Thyroid gland (tissue), 4 donors: Measurements from ENCODE around the gene GAS6. TPM values are rescaled to one million over a fixed set of nuclear protein-coding genes. Genes with fewer than 3 reads are reported as not detected.
"Not testable (repeated sequence)": the region's sequence is repeated elsewhere in the genome, so short reads cannot be mapped to it uniquely, and the experiment has no call there.

Source experiments
- DNase-seq, 2 donors: peaks; one replicate each; pipeline ENCODE4 v3.0.0-alpha.2; 2019
- H3K27ac ChIP-seq, 3 donors: fragments of 200-600 bp; sonication (generic); 1 replicate in 2 of 3; 2 replicates in 1 of 3; pipeline ENCODE4 v1.5.1; 2016 to 2019; ENCODE audit warnings: mild to moderate bottlenecking in 1 of 3, moderate library complexity in 1 of 3
- H3K27me3 ChIP-seq: fragments of 200-600 bp; sonication (generic); one replicate; pipeline ENCODE4 v1.5.1; 2019
- H3K36me3 ChIP-seq, 2 donors: fragments of 200-600 bp; sonication (generic); one replicate each; pipeline ENCODE4 v1.5.1; 2016 to 2019
- H3K4me1 ChIP-seq, 2 donors: fragments of 200-600 bp; sonication (generic); one replicate each; pipeline ENCODE4 v1.5.1; 2017 to 2019
- H3K4me3 ChIP-seq, 3 donors: fragments of 200-600 bp; sonication (generic); replicated peaks in 1 of 3; 1 replicate in 2 of 3; 2 replicates in 1 of 3; pipeline ENCODE4 v1.5.1; 2016; ENCODE audit warnings: mild to moderate bottlenecking in 1 of 3
- H3K9me3 ChIP-seq: fragments of 200-600 bp; sonication (generic); one replicate; pipeline ENCODE4 v1.5.1; 2017
- POLR2A ChIP-seq, 2 donors: fragments of 450-650 bp; IDR thresholded peaks; one replicate each; pipeline ENCODE4 v1.6.1; 2017; ENCODE audit warnings: antibody characterized with exemption in 2 of 2, mild to moderate bottlenecking in 2 of 2, moderate library complexity in 1 of 2
- WGBS, 2 donors: methylation state at CpG; one replicate each; pipeline ENCODE4 v1.1.5; 2017; 5-methylcytosine and 5-hydroxymethylcytosine counted together
- intact Hi-C: fragments of 100-400 bp; cut with DNase I; formaldehyde crosslinking; loops from one replicate; pipeline ENCODE4 v1.15.1; 2023
- total RNA-seq, 4 donors: library from RNA; depleted of rRNA; stranded (reverse); fragments of >200 nt; gene quantifications; one replicate each; pipeline ENCODE4 v1.2.3, GENCODE V29; 2016
- TF ChIP-seq, protein P1 (sequence below), 6 experiments: fragments of 200-600 bp in 3 of 6; fragments of 450-650 bp in 3 of 6; sonication (generic) in 3 of 6; IDR thresholded peaks; one replicate each; pipeline ENCODE4 v1.5.1; 2016 to 2019; ENCODE audit warnings: antibody characterized with exemption in 6 of 6, mild to moderate bottlenecking in 2 of 6, inconsistent platforms in 1 of 6, moderate library complexity in 1 of 6

The GAS6 gene
- total RNA-seq, 4 donors from 2014 or later, result 145 to 197 (median 173) TPM

DNA sequence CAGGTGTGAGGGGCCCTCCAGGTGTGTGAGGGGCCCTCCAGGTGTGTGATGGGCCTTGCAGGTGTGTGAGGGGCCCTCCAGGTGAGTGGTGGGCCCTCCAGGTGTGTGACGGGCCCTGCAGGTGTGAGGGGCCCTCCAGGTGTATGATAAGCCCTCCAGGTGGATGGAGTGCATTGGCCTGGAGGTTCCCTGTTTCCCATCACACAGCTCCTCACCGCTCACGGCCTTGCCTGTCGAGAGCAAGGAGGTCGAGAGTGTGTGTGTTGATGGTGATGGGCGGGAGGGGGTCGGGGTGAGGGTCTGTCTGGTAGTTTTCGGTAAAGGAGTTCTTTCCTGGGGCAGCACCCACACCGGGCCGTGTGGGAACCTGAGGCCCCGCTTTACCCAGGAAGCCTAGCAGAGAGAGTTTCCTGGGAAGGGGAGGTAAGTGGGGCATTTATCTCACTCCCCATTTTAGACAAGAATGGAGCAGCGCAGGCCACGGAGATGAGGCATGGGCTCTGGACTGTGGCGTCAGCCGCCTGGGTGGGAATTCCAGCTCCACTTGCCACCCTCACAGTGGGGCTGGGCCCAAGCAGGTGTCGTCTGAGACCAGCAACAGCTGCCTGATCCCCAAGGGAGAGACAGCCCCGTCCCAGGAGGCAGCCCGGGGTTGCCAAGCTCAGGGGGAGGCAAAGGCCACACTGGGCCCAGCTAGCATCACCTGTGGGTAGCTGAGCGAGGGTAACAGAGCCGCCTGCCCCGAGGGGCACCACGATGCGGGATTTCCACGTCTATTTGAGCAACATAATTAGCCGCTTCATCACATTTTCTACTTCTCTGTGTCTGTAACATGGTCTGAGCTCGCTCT lies 10.9 kb upstream of the GAS6 start:
- no peaks in the 10 kb centered on the region for H3K27me3 ChIP-seq
- 88 to 89% methylated on average over 21 to 24 of the region's 26 CpGs for WGBS, 2 donors
- H3K4me1 ChIP-seq, result peaks cover 0 to 8% of the 10 kb centered on the region in 2 donors
- H3K4me3 ChIP-seq, result no peak overlapping the region
- TF ChIP-seq, protein P1, sequence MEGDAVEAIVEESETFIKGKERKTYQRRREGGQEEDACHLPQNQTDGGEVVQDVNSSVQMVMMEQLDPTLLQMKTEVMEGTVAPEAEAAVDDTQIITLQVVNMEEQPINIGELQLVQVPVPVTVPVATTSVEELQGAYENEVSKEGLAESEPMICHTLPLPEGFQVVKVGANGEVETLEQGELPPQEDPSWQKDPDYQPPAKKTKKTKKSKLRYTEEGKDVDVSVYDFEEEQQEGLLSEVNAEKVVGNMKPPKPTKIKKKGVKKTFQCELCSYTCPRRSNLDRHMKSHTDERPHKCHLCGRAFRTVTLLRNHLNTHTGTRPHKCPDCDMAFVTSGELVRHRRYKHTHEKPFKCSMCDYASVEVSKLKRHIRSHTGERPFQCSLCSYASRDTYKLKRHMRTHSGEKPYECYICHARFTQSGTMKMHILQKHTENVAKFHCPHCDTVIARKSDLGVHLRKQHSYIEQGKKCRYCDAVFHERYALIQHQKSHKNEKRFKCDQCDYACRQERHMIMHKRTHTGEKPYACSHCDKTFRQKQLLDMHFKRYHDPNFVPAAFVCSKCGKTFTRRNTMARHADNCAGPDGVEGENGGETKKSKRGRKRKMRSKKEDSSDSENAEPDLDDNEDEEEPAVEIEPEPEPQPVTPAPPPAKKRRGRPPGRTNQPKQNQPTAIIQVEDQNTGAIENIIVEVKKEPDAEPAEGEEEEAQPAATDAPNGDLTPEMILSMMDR (IDR thresholded peaks at IDR 0.05), result no peak
- TF ChIP-seq POLR2A (IDR thresholded peaks at IDR 0.05), result no peak
- no peak overlapping the region for H3K27ac ChIP-seq
- no peaks in the 10 kb centered on the region for H3K36me3 ChIP-seq
- intact Hi-C loops, result no loop called here
- H3K9me3 ChIP-seq, result no peaks in the 10 kb centered on the region
- no peak for DNase-seq

DNA sequence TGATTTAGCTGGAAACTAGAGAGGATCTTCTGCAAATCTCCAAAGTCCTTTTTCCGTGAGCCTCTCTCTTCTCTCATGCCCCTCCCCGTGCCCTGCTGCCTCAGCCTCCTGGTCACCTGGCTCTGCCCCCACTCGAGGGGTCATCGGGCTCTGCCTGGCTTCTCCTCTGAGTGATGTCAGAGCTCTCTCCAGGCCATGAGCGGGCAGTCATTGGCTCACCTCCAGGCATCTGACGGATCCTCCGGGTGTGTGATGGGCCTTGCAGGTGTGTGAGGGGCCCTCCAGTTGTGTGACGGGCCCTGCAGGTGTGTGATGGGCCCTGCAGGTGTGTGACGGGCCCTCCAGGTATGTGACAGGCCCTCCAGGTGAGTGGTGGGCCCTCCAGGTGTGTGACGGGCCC lies 10.3 kb upstream of the GAS6 start:
- 54 to 92% methylated on average over 5 to 10 of the region's 10 CpGs for WGBS, 2 donors
- no peak overlapping the region for H3K4me3 ChIP-seq
- TF ChIP-seq, protein P1 (IDR thresholded peaks at IDR 0.05), result no peak
- no peak for TF ChIP-seq POLR2A (IDR thresholded peaks at IDR 0.05)
- no peak overlapping the region for H3K27ac ChIP-seq
- H3K4me1 ChIP-seq, result peaks cover 0 to 2% of the 10 kb centered on the region in 2 donors
- H3K27me3 ChIP-seq, result no peaks in the 10 kb centered on the region
- no peaks in the 10 kb centered on the region for H3K36me3 ChIP-seq
- H3K9me3 ChIP-seq, result no peaks in the 10 kb centered on the region
- no peak for DNase-seq
- intact Hi-C loops, result no loop called here

- Histone ChIP-seq H3K36me3 (no peaks in the 10 kb centered on the region), H3K4me3 (no peak overlapping the region), H3K4me1 (peaks cover 7 to 10% of the 10 kb centered on the region in 2 donors), H3K27me3 (no peaks in the 10 kb centered on the region), H3K27ac (no peak overlapping the region), H3K9me3 (no peaks in the 10 kb centered on the region)
- no peak for DNase-seq
- TF ChIP-seq POLR2A (IDR thresholded peaks at IDR 0.05), result no peak
- TF ChIP-seq, protein P1 (IDR thresholded peaks at IDR 0.05), result no peak
- intact Hi-C loops, result no loop called here
- 85 to 98% methylated on average over 4 of the region's 4 CpGs for WGBS, 2 donors
Observed at GRCh38 chr13:113869263-113869662, 5.4 kb upstream of the GAS6 start.

DNA sequence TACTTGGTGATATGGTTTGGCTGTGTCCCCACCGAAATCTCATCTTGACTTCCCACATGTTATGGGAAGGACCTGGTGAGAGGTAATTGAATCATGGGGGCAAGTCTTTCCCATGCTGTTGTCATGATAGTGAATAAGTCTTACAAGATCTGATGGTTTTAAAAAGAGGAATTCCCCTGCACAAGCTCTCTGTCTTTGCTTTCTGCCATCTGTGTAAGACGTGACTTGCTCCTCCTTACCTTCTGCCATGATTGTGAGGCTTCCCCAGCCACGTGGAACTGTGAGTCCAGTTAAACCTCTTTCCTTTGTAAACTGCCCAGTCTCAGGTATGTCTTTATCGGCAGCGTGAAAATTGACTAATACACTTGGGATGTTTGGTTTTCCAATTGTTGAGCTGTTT lies 4.0 kb upstream of the GAS6 start:
- DNase-seq, H3K27me3 ChIP-seq, intact Hi-C loops, H3K9me3 ChIP-seq, H3K27ac ChIP-seq, H3K36me3 ChIP-seq, H3K4me1 ChIP-seq, H3K4me3 ChIP-seq: not testable (repeated sequence)
- 79 to 81% methylated on average over 5 of the region's 5 CpGs for WGBS, 2 donors

- Histone ChIP-seq H3K27ac (no peak overlapping the region), H3K36me3 (no peaks in the 10 kb centered on the region), H3K4me1 (peaks cover 15 to 29% of the 10 kb centered on the region in 2 donors), H3K4me3 (no peak overlapping the region), H3K27me3 (no peaks in the 10 kb centered on the region), H3K9me3 (no peaks in the 10 kb centered on the region)
- intact Hi-C loops, result no loop called here
- TF ChIP-seq, protein P1 (IDR thresholded peaks at IDR 0.05), result no peak
- no peak for TF ChIP-seq POLR2A (IDR thresholded peaks at IDR 0.05)
- WGBS, 2 donors, result 78 to 92% methylated on average over 4 of the region's 4 CpGs
- no peak for DNase-seq
Observed at GRCh38 chr13:113865427-113865826, 1.6 kb upstream of the GAS6 start.
